A549 (cell line): ENCODE results near the gene HDAC7.

Experiments
- CEBPB ChIP-seq, 2 experiments: fragments of >200 bp in 1 of 2; sonication (Bioruptor Twin) in 1 of 2; formaldehyde crosslinking in 1 of 2; IDR thresholded peaks; 2 replicates each; pipeline ENCODE4 v1.6.1; 2012 to 2016
- EP300 ChIP-seq, 2 experiments: fragments of >200 bp; sonication (Bioruptor Twin); formaldehyde crosslinking; IDR thresholded peaks; 2 replicates in 1 of 2; 3 replicates in 1 of 2; pipeline ENCODE4 v1.6.1; 2016 to 2017
- FOSL2 ChIP-seq, 2 experiments: fragments of 450-650 bp in 1 of 2; fragments of >200 bp in 1 of 2; sonication (Bioruptor Twin) in 1 of 2; formaldehyde crosslinking; IDR thresholded peaks; 2 replicates each; pipeline versions ENCODE4 v1.5.0 to v1.6.1; 2016 to 2020; ENCODE audit warnings: mild to moderate bottlenecking in 1 of 2, moderate library complexity in 1 of 2
- MYC ChIP-seq: IDR thresholded peaks from 2 replicates; pipeline ENCODE4 v1.6.1; 2012; ENCODE audit warnings: mild to moderate bottlenecking, inconsistent platforms, low read length, improper control_type of control experiment, borderline replicate concordance
- TF ChIP-seq, protein P1 (sequence below): fragments of >200 bp; sonication (Bioruptor Twin); formaldehyde crosslinking; IDR thresholded peaks from 3 replicates; pipeline ENCODE4 v1.5.1; 2016

GRCh38 chr12:47772094-47772660 lies 47.5 kb downstream of the HDAC7 start:
- TF ChIP-seq EP300 (IDR thresholded peaks at IDR 0.05) (no peak), MYC (no peak), FOSL2 (IDR thresholded peaks at IDR 0.05) (no peak), FOSL2 (CRISPR knock-in tag; IDR thresholded peaks at IDR 0.05) (no peak), CEBPB (IDR thresholded peaks at IDR 0.05) (no peak)
- TF ChIP-seq, protein P1, sequence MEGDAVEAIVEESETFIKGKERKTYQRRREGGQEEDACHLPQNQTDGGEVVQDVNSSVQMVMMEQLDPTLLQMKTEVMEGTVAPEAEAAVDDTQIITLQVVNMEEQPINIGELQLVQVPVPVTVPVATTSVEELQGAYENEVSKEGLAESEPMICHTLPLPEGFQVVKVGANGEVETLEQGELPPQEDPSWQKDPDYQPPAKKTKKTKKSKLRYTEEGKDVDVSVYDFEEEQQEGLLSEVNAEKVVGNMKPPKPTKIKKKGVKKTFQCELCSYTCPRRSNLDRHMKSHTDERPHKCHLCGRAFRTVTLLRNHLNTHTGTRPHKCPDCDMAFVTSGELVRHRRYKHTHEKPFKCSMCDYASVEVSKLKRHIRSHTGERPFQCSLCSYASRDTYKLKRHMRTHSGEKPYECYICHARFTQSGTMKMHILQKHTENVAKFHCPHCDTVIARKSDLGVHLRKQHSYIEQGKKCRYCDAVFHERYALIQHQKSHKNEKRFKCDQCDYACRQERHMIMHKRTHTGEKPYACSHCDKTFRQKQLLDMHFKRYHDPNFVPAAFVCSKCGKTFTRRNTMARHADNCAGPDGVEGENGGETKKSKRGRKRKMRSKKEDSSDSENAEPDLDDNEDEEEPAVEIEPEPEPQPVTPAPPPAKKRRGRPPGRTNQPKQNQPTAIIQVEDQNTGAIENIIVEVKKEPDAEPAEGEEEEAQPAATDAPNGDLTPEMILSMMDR, result no peak
